PC-3 (cell line): Measurements from ENCODE around the gene IQCE.

Source experiments
- CTCF ChIP-seq: fragments of 300-600 bp; sonication (generic); conservative IDR thresholded peaks from 2 replicates; pipeline ENCODE4 v1.5.1; 2017; ENCODE audit warnings: antibody characterized with exemption, low read depth, mild to moderate bottlenecking, low read length
- EZH2 ChIP-seq: fragments of 300-600 bp; sonication (generic); IDR thresholded peaks from one replicate; pipeline ENCODE4 v1.6.1; 2017; ENCODE audit warnings: antibody characterized with exemption, mild to moderate bottlenecking, low read length; ENCODE audit not compliant: unreplicated experiment

GRCh38 chr7:2604608-2605174, 45.9 kb downstream of the IQCE start:
- TF ChIP-seq CTCF, result no peak
- TF ChIP-seq EZH2, result no peak
